Fibroblast of lung (primary cell): Measurements from ENCODE around the gene PPP1CB.

Source experiments
- CTCF ChIP-seq, 2 donors: IDR thresholded peaks in 1 of 2; conservative IDR thresholded peaks in 1 of 2; 1 replicate in 1 of 2; 2 replicates in 1 of 2; pipeline ENCODE4 v1.5.1; 2011 to 2012; ENCODE audit warnings: low read length in 2 of 2, control low read depth in 1 of 2, inconsistent platforms in 1 of 2, low read depth in 1 of 2, mild to moderate bottlenecking in 1 of 2
- EZH2 ChIP-seq: IDR thresholded peaks from 2 replicates; pipeline ENCODE4 v1.5.1; 2012; ENCODE audit warnings: low read length, control low read depth, mild to moderate bottlenecking; ENCODE audit errors: missing control alignments

- TF ChIP-seq CTCF (conservative IDR thresholded peaks at IDR 0.05 in 1 of 2, IDR thresholded peaks at IDR 0.05 in 1 of 2; ENCODE audit: low read depth in 1 of 2, low read length in 2 of 2) (no peak), EZH2 (no peak)
These were observed 48.8 kb upstream of the PPP1CB start for GRCh38 chr2:28702878-28703277.
